Cerebellar cortex (tissue), 1 donor: Measurements from ENCODE around the gene PTPRJ.
"Not testable (repeated sequence)": the region's sequence is repeated elsewhere in the genome, so short reads cannot be mapped to it uniquely, and the experiment has no call there.

ENCODE experiments used
- DNase-seq: peaks from one replicate; pipeline ENCODE4 v3.0.0-alpha.2; 2015; ENCODE audit warnings: low spot score

Gene PTPRJ

DNA sequence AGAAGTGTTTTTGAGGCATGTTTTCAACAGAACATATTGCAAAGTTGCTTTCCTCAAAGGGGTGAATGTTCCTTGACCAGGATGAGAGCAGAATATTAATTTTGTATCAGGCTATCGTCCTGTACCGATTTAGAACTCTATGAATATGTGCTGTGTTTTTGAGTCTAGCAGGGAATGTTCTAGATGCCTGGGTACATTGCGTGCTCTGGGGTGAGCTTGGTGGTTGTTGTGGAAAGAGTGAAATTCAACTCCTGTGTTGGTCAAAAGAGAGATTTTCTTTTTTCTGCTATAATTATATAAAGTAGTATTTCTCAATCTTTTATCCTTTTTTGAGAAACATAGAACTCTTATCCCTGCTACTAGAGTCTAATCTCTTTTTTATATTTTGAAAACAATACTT, 185.1 kb downstream of the PTPRJ start:
- DNase-seq, result no peak

DNA sequence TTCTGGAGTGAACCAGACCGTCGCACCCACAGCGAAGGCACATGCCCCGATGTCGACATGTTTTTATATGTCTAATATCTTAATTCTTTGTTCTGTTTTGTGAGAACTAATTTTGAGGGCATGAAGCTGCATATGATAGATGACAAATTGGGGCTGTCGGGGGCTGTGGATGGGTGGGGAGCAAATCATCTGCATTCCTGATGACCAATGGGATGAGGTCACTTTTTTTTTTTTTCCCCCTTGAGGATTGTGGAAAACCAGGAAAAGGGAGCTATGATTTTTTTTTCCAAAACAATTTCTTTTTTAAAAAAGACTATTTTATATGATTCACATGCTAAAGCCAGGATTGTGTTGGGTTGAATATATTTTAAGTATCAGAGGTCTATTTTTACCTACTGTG, 187.0 kb downstream of the PTPRJ start:
- no peak for DNase-seq

DNA sequence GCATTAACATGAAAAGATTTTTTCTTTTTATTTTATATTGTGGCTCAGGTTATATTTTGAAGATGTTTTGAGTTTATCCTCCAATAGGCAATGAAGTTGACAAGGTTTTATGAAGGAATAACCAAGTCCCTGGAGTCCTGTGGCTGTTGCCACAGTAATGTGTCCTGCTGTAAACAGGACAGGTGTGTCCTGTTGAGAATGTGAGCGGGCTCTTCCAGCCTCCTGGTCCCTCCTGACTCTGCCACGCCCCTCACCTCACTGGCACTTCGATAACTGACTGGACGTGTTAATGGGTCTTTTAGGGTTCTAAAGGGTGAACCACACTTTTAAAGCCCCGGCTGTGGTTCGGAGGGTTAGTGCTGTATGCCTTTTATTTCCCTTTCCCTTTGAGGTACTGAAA, 188.5 kb downstream of the PTPRJ start:
- DNase-seq, result no peak

DNA sequence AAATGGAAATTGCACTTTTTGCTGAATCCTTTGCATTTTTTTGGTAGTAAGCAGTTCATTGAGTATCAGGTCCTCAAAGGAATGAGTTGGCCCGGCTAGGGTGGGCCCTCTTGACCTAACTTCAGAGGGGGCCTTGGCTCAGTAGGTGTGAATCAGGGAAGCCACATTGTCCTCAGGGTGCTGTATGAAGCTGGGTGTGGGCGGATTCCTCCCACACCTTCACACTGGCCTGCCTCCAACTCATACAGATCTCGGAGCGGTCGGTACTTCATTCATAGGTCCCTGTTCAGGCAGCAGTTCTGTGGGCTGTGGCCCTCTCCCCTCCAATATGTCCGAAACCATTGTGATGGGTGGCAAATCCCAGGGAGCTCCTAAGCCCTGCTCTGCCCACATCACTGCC, 188.9 kb downstream of the PTPRJ start:
- DNase-seq, result no peak

DNA sequence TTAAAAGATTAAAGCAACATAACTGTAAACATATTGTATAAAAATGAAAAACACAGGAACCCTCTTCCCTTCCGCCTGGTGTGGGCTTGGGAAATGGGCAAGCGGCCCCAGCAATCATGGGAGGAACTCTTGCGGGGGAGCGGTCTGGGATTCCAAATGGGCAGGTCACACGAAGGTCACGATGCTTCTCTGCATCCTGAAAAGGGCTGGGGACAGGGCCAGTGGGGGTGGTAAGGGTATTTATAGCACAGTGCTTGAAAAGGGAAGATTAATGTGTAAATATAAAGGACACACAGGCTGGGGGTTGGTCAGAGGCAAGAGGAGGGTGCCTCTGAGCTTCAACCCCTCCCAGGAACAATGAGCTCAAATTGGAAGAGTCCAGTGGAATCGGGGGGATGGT, 189.4 kb downstream of the PTPRJ start:
- DNase-seq, result no peak

DNA sequence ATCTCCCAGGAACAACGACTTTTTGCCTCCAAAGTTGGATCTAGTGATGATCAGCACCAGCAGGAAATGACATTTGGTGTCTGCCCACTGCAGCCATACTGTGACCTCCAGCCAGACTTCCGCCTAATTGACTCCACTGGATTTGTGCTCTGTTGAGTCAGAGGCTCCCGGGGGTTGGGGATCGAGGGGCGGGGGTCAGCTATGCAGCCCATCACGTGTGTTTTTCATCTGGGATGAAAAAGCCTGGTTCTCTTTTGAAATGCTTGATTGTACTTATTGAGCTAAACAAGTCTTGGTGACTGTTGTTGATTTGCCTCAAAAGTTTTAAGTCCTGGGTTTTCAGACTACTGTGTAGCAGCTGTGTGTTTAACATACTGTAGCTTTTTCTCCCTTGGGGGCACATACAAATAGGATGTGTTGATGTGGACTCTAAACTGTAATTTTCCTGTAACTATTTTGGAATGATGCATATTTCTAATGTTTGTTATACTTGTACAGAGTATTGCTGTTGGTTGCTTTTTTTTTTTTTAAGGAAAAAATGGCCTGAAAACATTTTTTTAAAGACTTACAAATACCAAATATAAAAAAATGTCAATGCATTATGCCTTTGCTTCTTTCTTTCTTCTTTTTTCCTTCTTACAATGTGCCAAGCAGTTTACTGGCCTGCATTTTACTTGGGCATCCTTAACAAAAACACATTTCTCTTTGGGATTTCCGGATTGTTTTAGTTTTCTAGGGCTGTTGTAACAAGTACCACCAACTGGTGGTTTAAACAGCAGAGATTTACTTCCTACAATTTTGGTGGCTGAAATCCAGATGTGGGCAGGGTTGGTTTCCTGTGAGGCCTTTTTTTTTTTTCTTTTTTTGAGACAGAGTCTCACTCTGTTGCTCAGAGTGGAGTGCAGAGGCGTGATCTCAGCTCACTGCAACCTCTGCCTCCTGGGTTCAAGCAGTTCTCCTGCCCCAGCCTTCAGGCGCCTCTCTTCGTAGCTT, 190.2 kb downstream of the PTPRJ start:
- no peak for DNase-seq

DNA sequence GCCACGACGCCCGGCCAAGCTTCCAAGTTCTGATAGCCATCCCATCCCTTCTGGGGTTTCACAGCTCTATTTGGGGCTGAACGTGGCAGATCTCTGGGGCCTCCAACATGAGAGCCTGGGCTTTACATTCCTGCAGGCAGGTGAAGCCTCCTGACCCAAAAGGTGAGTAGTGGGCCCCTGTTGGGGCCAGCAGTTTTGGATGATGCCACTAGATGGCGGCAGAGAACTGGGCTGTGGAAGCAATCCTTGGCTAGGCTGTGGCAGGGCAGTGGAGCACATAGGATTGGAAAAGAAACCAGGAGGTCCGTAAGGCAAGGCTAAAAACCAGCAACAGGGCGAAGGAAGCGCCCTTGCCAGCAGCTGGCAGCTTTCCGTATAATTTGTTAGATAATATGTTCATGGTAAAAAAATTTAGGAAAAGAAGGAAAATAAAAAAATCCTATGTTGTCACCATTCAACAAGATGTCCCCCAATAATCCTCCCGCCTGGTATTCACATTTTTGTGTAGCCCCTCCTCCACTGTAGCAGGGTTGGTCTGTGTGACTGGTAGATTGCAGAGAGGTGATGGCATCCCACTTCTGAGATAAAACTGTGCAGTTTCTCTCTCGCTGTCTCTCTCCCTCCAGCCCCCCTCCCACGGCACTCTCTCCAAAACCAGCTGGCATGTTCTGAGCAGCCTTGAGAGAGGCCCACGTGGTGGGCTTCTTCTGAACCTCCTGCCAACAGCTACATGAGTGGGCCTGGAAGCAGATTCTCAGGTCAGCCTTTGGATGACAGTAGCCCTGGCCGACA, 192.7 kb downstream of the PTPRJ start:
- DNase-seq, result peak; percentile 54

DNA sequence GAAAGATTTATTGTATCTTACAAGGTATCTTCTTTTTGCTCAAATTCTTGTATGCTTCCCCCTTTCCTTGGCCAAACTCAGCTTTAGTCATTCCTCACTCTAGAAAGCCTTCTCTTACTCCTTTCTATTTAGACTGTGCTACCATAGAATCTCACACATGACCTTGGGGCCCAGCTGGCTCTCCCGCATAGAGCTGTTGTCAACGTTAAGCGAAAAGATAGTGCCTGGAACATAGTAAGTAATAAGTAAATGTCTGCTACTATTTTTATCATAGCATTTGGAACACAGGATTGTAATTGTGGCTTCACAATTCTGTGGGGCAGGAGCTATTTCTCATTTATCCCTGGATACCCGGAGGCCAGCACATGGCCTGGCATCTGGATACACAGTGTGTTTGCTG, 197.3 kb downstream of the PTPRJ start:
- DNase-seq, result no peak

DNA sequence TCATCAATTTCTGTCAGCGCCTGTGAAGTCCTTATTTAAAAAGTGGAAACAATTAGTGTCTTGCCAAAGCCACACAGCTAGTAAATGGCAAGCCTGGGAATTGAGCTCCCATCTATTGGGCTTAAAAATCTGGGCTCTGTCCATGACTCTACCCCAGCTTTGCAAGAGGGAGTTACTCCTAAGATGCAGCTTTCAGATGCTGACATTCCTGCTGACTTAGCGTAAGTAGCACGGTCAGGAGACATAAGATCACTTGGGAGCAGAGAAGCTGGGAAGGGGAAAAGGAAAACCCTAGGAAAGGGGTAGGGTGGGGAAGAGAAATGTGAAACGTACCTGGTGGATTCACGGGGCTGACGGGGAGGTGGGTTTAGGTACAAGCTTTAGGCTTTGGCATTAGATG, 200.3 kb downstream of the PTPRJ start:
- DNase-seq, result no peak

DNA sequence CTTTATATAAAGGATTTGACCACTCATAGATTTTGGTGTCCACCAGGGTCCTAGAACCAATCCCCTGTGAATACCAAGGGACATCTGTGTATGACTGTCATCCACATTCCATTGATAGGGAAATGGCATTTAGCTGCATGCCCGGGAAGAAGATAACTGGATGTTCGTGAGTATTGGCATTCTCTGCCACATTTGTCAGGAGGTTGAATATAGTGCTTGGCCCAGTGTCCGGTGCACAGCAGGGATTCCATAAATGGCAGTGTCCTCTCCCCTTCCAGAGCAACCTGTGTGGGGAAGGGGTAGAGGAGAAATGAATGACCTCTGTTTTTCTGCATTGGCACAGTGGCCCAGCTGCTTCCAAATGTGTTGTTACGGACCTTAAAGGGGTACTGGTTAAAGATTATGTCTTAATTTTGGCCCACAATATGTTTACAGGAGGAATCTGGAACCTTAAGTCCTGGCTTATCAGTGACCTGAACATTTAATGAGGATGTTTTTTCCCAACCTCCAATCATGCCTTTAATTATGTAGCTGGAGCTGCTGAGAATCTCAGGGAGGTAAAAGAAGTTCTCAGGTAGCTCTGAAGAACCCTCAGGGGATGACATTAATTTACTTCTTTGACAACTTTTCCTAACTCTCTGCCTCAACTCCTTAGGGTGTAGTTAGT, 202.6 kb downstream of the PTPRJ start:
- DNase-seq, result no peak

DNA sequence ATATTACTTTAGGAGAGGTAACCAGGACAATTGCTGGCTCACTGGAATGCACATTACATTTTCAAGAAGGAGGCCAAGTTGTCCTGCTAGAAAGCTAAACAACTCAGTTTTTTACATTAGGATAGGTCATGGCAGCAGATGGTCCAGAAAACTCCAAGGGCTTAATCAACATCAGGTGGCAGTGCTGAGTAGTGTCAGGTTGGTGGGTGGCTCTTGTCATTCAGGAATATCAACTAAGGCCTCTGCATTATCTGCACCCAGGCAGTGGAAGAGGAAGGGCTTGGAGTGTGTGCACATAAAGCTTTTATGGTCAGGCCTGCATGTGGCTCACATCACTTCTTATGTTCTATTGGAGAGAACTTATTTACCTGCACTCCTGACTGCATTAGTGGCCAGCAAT, 204.1 kb downstream of the PTPRJ start:
- DNase-seq, result no peak

DNA sequence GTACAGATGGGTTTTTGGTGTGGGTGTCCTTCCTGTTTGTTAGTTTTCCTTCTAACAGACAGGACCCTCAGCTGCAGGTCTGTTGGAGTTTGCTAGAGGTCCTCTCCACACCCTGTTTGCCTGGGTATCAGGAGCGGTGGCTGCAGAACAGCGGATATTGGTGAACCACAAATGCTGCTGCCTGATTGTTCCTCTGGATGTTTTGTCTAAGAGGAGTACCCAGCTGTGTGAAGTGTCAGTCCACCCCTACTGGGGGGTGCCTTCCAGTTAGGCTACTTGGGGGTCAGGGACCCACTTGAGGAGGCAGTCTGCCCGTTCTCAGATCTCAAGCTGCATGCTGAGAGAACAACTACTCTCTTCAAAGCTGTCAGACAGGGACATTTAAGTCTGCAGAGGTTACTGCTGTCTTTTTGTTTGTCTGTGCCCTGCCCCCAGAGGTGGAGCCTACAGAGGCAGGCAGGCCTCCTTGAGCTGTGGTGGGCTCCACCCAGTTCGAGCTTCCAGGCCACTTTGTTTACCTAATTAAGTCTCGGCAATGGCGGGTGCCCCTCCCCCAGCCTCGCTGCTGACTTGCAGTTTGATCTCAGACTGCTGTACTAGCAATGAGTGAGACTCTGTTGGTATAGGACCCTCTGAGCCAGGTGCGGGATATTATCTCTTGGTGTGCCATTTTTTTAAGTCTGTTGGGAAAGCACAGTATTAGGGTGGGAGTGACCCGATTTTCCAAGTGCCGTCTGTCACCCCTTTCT, 210.7 kb downstream of the PTPRJ start:
- DNase-seq, result not testable (repeated sequence)

DNA sequence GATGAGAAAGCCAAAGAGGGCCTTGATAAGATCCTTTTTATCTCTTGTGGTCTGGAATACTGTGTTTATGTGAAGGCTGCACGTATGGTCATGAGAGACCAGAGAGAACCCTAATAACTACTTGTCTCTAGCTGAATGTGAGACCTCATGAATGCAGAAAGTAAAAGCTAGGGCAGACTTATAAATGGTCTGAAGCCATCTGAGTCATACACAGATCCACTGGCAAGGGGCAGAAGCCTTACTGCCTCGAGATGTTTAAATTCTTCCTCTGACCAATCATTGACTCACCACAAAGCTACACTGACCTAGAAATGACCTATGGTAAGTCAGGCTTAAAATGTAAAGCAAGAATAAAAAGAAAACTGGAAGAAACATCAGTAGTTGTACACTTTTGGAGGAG, 213.5 kb downstream of the PTPRJ start:
- no peak for DNase-seq

DNA sequence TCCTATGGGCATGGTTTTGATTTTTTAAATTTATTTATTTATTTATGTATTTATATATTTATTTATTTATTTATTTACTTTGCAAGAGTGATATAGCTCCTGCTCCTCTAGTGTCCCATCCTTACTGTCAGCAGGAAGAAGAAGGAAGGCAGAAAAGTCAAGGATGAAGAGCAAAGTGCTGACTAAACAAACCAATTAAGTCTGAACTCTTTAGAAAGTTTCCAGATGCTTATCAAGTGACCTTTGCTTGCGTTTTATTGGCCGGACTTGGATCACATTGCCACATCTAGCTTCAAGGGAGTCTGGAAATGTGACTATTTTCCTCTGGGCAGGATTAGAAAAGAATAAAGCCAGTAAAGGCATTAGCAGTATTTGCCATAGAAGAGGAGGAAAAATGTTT, 227.5 kb downstream of the PTPRJ start:
- DNase-seq, result no peak

DNA sequence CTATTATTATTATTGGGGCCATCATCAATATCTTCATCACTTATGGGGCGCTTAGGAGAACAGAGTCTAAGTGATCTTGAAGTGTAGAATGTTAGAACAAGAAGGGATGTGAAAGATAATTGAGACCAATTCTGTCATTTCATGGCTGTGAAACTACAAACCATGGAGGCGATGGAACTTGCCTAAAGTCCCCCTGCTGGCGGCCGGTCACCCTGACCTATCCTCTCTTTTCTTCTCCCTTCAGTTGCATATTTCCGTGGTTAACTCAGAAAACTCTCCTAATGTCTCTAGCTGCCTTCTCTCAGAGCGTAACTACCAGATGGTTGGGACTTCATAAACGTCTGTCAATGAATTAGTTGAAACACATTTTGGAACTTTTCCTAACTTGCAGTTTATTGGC, 229.7 kb downstream of the PTPRJ start:
- no peak for DNase-seq

DNA sequence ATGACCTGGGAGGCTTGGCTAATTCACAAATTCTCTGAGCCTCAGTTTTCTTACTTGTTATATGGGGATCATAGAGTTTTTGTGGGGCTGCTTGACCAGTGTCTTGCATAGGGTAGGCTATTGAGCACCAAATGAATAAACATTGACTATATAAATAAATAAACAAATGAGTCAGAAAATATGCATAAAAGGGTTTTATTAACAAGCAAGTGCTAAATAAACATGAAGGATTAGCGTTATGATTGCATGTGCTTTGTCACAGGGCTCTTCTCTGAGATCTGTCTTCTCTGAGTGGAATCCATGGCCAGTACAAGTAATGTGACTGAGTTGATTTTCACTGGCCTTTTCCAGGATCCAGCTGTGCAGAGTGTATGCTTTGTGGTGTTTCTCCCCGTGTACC, 236.2 kb downstream of the PTPRJ start, which contains the start of gene OR4B1:
OR4B1 (plus strand) TSS at position 301 of the 400 bp plus-strand sequence; CDS start at position 301, 0 bp downstream.
- DNase-seq, result no peak
